Fibroblast of lung (primary cell): ENCODE data around the gene SNAP91.

ENCODE experiments used
- EZH2 ChIP-seq: IDR thresholded peaks from 2 replicates; pipeline ENCODE4 v1.5.1; 2012; ENCODE audit warnings: low read length, control low read depth, mild to moderate bottlenecking; ENCODE audit errors: missing control alignments
- TF ChIP-seq, protein P1 (sequence below), 2 donors: IDR thresholded peaks in 1 of 2; conservative IDR thresholded peaks in 1 of 2; 1 replicate in 1 of 2; 2 replicates in 1 of 2; pipeline ENCODE4 v1.5.1; 2011 to 2012; ENCODE audit warnings: low read length in 2 of 2, control low read depth in 1 of 2, inconsistent platforms in 1 of 2, low read depth in 1 of 2, mild to moderate bottlenecking in 1 of 2

DNA sequence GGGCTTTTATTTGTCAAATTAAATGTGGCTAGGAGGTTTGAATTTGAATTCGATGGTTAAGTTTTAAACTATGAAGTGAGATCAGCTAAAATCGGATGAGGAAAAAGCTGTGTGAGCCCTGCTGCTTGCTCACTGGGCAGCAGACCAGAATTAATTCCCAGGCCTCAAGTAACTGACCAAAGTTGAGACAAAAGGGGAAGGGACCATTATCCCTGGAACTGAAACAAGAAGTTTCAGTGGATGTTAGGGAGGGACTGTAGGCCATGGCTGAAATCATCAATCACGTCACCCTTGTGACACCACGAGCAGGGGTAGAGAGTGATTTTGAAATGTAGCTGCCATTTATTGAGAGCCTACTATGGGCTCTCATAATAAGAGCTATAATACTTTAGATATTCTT is 203.5 kb downstream of the SNAP91 start:
- TF ChIP-seq EZH2, result no peak
- TF ChIP-seq, protein P1, sequence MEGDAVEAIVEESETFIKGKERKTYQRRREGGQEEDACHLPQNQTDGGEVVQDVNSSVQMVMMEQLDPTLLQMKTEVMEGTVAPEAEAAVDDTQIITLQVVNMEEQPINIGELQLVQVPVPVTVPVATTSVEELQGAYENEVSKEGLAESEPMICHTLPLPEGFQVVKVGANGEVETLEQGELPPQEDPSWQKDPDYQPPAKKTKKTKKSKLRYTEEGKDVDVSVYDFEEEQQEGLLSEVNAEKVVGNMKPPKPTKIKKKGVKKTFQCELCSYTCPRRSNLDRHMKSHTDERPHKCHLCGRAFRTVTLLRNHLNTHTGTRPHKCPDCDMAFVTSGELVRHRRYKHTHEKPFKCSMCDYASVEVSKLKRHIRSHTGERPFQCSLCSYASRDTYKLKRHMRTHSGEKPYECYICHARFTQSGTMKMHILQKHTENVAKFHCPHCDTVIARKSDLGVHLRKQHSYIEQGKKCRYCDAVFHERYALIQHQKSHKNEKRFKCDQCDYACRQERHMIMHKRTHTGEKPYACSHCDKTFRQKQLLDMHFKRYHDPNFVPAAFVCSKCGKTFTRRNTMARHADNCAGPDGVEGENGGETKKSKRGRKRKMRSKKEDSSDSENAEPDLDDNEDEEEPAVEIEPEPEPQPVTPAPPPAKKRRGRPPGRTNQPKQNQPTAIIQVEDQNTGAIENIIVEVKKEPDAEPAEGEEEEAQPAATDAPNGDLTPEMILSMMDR (conservative IDR thresholded peaks at IDR 0.05 in 1 of 2, IDR thresholded peaks at IDR 0.05 in 1 of 2; ENCODE audit: low read depth in 1 of 2, low read length in 2 of 2), result no peak
